ENCODE measurements around the gene P4HA2.

DNA sequence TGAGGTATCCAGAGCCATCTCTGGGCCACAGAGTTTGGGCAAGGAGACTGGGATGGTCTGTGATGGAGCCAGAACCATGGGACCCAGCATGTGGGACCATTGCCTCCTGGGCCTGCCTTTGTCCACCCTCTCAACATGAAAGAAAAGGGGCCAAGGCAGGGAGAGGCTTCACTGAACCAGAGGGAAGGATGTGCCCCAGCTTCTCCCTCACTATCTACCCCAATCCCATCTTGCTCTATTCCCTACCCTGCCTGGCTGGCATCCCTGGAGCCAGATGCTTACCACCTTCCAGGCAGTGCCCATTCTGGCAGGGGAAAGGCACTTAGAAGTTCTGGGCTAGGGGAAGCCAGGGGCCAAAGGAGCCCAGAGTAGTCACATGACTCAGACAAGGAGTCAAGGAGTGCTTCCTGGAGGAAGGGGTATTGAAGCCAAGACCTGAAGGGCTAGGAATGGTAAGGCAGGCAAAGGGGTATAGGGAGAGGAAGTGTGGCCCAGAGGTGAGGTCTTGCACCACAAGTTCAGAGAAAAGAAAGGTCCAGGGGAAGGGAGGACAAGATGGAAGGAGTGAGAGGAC, 39.6 kb upstream of the P4HA2 start:
- TF ChIP-seq, protein P1, sequence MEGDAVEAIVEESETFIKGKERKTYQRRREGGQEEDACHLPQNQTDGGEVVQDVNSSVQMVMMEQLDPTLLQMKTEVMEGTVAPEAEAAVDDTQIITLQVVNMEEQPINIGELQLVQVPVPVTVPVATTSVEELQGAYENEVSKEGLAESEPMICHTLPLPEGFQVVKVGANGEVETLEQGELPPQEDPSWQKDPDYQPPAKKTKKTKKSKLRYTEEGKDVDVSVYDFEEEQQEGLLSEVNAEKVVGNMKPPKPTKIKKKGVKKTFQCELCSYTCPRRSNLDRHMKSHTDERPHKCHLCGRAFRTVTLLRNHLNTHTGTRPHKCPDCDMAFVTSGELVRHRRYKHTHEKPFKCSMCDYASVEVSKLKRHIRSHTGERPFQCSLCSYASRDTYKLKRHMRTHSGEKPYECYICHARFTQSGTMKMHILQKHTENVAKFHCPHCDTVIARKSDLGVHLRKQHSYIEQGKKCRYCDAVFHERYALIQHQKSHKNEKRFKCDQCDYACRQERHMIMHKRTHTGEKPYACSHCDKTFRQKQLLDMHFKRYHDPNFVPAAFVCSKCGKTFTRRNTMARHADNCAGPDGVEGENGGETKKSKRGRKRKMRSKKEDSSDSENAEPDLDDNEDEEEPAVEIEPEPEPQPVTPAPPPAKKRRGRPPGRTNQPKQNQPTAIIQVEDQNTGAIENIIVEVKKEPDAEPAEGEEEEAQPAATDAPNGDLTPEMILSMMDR (IDR thresholded peaks at IDR 0.05) = no peak
- TF ChIP-seq EP300 (IDR thresholded peaks at IDR 0.05) (no peak), POLR2A (IDR thresholded peaks at IDR 0.05; ENCODE audit: low read depth) (no peak)
